HG02840 (cell line): ENCODE data around the gene GHR.

Experiments used
- ATAC-seq: cut with Tn5 transposase; IDR thresholded peaks from one replicate; pipeline ENCODE4 v1.9.1; 2021; ENCODE audit warnings: mild to moderate bottlenecking, moderate library complexity, moderate number of reproducible peaks; ENCODE audit not compliant: unreplicated experiment, low FRiP score

GHR gene

GRCh38 chr5:42513246-42513645 is 90.0 kb downstream of the GHR start:
- no peak for ATAC-seq

GRCh38 chr5:42514754-42515153 is 91.5 kb downstream of the GHR start:
- ATAC-seq: no peak

GRCh38 chr5:42515504-42515903 is 92.3 kb downstream of the GHR start:
- ATAC-seq: no peak

DNA sequence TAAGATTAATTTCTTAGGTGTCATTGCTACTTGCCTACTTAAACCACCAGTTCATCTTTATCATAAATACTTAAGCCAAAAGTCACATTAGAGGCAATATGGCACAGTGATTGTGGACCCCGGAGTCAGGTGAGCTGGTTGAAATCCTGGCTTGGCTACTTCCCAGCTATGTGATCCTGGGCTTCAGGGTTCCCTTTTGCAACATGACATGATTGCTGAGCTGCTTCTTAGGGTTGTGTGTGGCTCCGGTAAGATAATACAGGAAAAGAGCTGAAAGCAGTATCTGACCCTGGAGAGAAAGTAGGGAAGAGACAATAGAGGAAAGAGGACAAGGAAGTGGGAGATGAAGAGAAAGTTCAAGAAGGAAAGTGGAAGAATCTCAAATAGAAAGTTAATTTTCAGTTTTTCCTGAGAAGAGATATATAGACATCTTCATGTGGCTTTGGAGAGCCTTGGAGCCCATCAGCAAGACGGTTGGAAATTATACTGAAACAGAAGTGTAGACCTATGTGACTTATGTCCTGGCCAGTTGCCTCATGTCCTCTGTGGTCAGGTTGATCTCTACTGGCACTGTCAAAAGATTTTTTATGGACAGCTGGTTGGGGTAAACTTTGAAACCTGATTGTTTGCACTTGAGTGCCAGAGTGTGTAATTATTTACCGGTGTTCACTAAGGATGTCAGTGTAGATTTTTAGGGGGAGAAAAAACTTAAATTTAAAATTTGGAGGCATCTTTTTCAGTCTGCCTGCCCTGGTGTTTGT is 93.2 kb downstream of the GHR start:
- ATAC-seq: no peak

- ATAC-seq: no peak
Measured at GRCh38 chr5:42517164-42517563, 93.9 kb downstream of the GHR start.

GRCh38 chr5:42518595-42519221 is 95.5 kb downstream of the GHR start:
- no peak for ATAC-seq

DNA sequence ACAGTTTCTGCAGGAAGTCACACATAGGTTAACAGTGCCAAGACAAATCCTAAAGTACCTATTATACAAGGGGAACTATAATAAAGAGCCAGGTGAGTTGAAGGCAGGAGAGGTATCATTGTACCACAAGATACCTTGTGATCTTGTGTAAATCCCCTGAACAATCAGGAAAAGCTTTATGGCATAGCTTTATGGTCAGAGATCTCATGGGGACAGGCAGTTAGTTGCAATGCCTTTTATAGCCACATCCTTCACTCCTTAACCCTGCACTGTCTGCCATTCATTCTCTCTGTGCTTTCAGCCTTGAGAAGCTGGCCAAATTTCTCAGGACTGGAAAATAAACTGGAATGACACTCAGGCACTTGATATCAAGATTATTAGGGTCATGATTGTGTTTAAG is 97.0 kb downstream of the GHR start:
- no peak for ATAC-seq

- ATAC-seq: no peak
Measured at GRCh38 chr5:42520957-42521356, 97.7 kb downstream of the GHR start.

DNA sequence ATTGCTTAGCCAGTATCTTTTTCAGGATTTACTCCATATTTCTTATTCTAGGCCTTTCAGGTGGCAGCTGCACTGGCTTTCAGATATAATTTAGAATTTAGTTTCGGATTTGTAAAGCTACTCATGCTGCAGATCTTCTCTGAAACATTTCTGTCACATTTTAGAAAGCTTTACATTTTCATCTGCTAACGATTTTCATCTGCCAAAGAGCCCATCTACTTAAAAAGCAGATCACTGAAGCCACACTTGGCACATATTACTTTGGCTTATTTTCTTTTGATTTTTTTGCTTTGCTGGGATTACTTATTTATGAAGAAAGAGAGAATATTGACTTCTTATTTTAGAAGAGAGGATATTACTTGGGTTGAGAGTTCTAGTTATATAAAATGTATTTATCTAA is 98.2 kb downstream of the GHR start:
- no peak for ATAC-seq

GRCh38 chr5:42522783-42523182 is 99.5 kb downstream of the GHR start:
- ATAC-seq: no peak

DNA sequence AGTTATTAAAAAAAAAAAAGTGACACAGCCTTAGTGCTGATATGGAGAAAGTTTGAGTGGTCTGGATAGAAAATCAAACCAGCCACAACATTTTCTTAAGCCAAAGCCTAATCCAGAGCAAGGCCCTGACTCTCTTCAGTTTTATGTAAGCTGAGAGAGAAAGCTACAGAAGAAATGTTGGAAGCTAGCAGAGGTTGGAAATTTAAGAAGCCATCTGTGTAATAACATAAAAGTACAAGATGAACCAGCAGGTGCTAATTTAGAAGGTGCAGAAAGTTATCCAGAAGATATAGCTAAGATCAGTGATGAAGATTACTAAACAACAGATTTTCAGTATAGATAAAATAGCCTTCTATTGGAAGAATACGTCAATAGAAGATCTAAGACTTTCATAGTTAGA is 102.9 kb downstream of the GHR start:
- ATAC-seq: no peak

DNA sequence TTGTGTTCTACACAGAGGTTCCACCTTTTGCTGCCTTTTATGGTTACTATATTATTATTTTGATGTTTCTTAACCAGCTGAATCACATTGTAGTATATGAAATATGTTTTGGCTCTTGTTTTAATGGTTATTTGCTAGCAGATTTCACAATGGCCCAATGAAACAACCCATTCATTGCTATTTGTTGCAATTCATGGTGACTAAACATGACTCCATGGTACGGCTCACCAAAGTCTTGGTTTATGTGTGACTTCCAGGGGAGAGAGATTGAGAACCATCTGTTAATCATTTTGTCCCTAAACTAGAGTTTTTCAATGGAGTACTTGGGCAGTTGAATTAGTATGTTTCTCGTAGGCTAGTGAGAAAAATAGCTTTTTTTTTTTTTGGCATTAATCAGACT is 108.4 kb downstream of the GHR start:
- no peak for ATAC-seq

DNA sequence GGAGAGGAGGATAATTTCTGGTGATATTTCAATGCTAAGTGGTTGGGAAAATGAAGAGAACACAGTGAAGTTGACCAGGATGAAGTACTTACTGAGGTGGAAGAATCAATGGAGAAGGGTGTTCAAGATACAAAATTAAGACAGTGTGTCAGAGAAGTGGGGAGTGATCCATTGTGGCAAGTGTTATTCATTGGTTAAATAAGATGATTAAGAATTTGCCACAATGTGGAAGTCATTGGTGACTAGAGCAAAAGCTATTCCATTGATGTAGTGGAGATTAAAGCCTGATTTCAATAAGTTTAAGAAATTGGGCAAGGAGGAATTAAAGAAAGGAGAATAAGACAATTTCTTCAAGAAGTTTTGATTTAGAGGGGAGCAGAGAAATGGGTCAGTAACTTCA is 118.9 kb downstream of the GHR start:
- ATAC-seq: no peak

- ATAC-seq: no peak
Measured at GRCh38 chr5:42543774-42544173, 120.5 kb downstream of the GHR start.

- ATAC-seq: no peak
Measured at GRCh38 chr5:42545038-42545437, 121.8 kb downstream of the GHR start.

- ATAC-seq: no peak
Measured at GRCh38 chr5:42547141-42547540, 123.9 kb downstream of the GHR start.

DNA sequence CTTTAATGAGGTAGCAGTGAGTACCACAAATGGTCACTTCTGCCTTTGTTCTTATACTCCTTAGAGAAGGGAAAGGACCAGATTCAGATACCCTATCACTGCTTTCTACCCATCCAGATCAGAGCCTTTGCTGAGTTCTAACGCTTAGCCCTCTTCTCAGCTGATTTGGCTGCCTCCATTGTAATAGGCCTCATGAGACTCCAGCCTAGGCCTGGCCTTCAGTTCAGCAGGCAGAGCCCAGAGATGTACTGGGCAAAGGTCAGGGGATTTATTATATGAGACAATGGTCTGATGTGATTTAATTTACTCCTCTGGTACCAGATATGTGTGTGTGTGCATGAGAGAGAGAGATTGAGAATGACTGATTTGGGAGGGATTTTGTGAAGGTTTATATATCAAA is 124.7 kb downstream of the GHR start:
- no peak for ATAC-seq

DNA sequence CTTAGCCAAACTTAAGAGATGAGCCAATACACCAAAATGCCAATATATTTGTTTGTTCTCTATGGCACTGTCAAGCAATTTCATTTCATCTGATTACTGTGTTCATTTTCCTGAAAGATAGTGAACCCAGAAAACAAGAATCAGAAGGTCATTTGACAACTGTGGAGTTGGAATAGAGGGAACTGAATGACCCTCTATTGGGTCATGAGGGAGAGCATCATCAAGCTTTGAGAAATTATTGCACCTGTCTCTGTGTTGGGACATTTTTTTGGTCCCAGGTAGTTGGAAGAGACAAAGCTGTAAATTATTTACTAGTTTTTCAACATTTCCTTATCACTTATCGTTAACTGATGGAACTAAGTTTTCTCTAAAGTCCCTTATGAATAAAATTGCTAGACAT is 129.4 kb downstream of the GHR start:
- no peak for ATAC-seq

GRCh38 chr5:42553461-42553860 is 130.2 kb downstream of the GHR start:
- ATAC-seq: no peak

GRCh38 chr5:42555010-42555409 is 131.8 kb downstream of the GHR start:
- ATAC-seq: no peak

GRCh38 chr5:42555797-42556196 is 132.6 kb downstream of the GHR start:
- ATAC-seq: no peak

- ATAC-seq: no peak
Measured at GRCh38 chr5:42557689-42558088, 134.4 kb downstream of the GHR start.
